RWPE2 (cell line): ENCODE data around the gene PRRG3.

Experiments
- ATAC-seq: fragments of 200-7000 bp; cut with Tn5 transposase; 3 replicates; pipeline ENCODE4 v1.9.1; 2021; ENCODE audit warnings: low read depth
- DNase-seq: peaks from one replicate; pipeline ENCODE4 v3.0.0-alpha.2; 2020; ENCODE audit warnings: low spot score
- H3K27ac ChIP-seq: fragments of 450-650 bp; 2 replicates; pipeline ENCODE4 v1.5.1; 2017; ENCODE audit warnings: mild to moderate bottlenecking; ENCODE audit not compliant: poor library complexity, severe bottlenecking
- H3K27me3 ChIP-seq: fragments of 250-450 bp; sonication (Bioruptor Pico); 2 replicates; pipeline ENCODE4 v1.5.1; 2021; ENCODE audit warnings: mild to moderate bottlenecking, moderate library complexity; ENCODE audit not compliant: insufficient read depth, poor library complexity, severe bottlenecking
- H3K36me3 ChIP-seq: fragments of 250-450 bp; sonication (Bioruptor Pico); 2 replicates; pipeline ENCODE4 v1.5.1; 2020; ENCODE audit warnings: low read depth, mild to moderate bottlenecking, moderate library complexity
- H3K4me1 ChIP-seq: fragments of 250-450 bp; sonication (Bioruptor Pico); 2 replicates; pipeline ENCODE4 v1.5.1; 2021; ENCODE audit warnings: mild to moderate bottlenecking, moderate library complexity; ENCODE audit not compliant: insufficient read depth, poor library complexity, severe bottlenecking
- H3K4me3 ChIP-seq: fragments of 250-450 bp; sonication (Bioruptor Pico); 2 replicates; pipeline ENCODE4 v1.5.1; 2021; ENCODE audit warnings: mild to moderate bottlenecking, moderate library complexity; ENCODE audit not compliant: severe bottlenecking
- H3K9me3 ChIP-seq: fragments of 250-450 bp; sonication (Bioruptor Pico); 2 replicates; pipeline ENCODE4 v1.5.1; 2021; ENCODE audit warnings: mild to moderate bottlenecking, moderate library complexity; ENCODE audit not compliant: severe bottlenecking
- CTCF ChIP-seq: fragments of 450-650 bp; IDR thresholded peaks from one replicate; pipeline ENCODE4 v1.5.1; 2017; ENCODE audit warnings: mild to moderate bottlenecking, moderate library complexity; ENCODE audit not compliant: poor library complexity, severe bottlenecking

PRRG3 gene

GRCh38 chrX:151694661-151695582 is at the start of gene PRRG3:
Gene PRRG3, plus strand, starts transcription at chrX:151695458. Its CDS starts 3,357 bp downstream, at chrX:151698815.
- Histone ChIP-seq H3K36me3 (no peaks in the 10 kb centered on the region), H3K4me3 (no peak within 1 kb of the TSS), H3K27ac (no peak within 1 kb of the TSS), H3K9me3 (no peaks in the 10 kb centered on the region), H3K27me3 (no peaks in the 10 kb centered on the region), H3K4me1 (no peaks in the 10 kb centered on the region)
- no peak for DNase-seq
- no peak for ATAC-seq
- TF ChIP-seq CTCF, result no peak

- H3K4me3 ChIP-seq, result no peak overlapping the region
- no peaks in the 10 kb centered on the region for H3K4me1 ChIP-seq
- TF ChIP-seq CTCF, result no peak
- no peak for DNase-seq
- no peaks in the 10 kb centered on the region for H3K27me3 ChIP-seq
- H3K9me3 ChIP-seq, result no peaks in the 10 kb centered on the region
- no peak overlapping the region for H3K27ac ChIP-seq
- H3K36me3 ChIP-seq, result no peaks in the 10 kb centered on the region
- no peak for ATAC-seq
Observed at GRCh38 chrX:151675121-151675746, 20.0 kb upstream of the PRRG3 start.

- Histone ChIP-seq H3K36me3 (no peaks in the 10 kb centered on the region), H3K4me3 (no peak overlapping the region), H3K9me3 (no peaks in the 10 kb centered on the region), H3K4me1 (no peaks in the 10 kb centered on the region), H3K27ac (no peak overlapping the region), H3K27me3 (no peaks in the 10 kb centered on the region)
- ATAC-seq, result no peak
- no peak for DNase-seq
- TF ChIP-seq CTCF, result no peak
Observed at GRCh38 chrX:151676196-151676595, 19.1 kb upstream of the PRRG3 start.

GRCh38 chrX:151679798-151680402 is 15.4 kb upstream of the PRRG3 start:
- no peak overlapping the region for H3K27ac ChIP-seq
- H3K9me3 ChIP-seq, result no peaks in the 10 kb centered on the region
- H3K27me3 ChIP-seq, result no peaks in the 10 kb centered on the region
- no peak overlapping the region for H3K4me3 ChIP-seq
- DNase-seq, result no peak
- no peaks in the 10 kb centered on the region for H3K36me3 ChIP-seq
- no peaks in the 10 kb centered on the region for H3K4me1 ChIP-seq
- TF ChIP-seq CTCF, result no peak
- no peak for ATAC-seq
